Activated CD4-positive, alpha-beta T cell treated with anti-CD3 and anti-CD28 coated beads for 24 hours (primary cell): ENCODE data around the gene PLA2G5.

Experiments used
- DNase-seq, 2 donors: peaks; one replicate each; pipeline ENCODE4 v3.0.0-alpha.2; 2020; ENCODE audit warnings: low read depth in 2 of 2

PLA2G5 gene

DNA sequence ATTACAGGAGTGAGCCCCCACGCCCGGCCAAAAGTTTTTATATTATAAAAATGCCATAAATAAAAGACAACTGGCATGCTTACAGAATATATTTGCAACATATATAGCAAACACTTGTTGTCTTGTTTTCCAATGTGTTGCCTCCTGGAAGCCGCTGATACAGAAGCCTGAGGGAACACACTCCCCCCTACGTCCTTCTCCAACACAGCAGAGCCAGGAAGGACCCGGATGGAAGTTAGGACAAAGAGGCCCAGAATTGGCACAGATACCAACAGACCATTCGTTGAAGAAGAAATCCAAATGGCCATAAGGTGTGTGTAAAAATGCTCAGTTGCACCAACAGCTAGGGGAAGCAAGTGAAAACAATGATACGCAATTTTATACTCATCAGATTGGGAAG is 1.3 kb upstream of the PLA2G5 start:
- no peak for DNase-seq

DNA sequence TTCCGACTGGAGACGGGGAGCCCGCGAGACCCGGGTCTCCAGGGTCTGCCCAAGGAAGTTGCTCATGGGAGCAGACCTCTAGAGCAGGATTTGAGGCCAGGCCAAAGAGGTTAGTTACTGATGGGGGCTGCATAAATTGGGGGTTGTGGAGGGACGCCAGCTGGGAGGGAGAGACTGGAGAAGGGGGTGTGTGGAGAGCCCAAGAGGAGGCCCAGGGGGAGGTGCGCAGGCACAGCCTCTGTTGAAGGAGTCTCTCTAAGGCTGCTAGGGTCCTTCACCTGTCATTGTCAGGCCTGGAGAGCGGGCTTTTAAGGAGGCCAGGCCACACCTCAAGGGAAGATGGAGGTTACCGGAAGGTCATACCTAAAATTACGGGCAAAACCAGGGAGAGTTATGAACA is 363 bp downstream of the PLA2G5 start:
- DNase-seq: no peak

DNA sequence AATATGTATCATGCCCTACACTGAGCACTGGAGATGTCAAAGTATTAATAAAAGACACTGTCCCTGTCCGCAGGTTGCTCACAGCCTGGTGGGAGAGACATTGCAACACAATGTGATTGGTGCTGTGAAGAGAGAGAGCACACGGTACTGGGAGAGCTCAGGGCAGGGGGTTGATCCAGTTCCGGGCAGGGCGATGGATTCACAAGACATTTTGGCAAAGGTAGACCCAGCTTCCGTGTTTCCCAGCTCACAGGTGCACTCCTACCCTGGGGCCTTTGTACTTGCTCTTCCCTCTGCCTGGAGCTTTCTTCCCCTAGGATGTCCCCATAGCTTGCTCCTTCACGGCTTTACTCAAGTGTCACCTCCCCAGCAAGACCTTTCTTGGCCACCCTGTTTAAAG is 1.4 kb downstream of the PLA2G5 start:
- no peak for DNase-seq

DNA sequence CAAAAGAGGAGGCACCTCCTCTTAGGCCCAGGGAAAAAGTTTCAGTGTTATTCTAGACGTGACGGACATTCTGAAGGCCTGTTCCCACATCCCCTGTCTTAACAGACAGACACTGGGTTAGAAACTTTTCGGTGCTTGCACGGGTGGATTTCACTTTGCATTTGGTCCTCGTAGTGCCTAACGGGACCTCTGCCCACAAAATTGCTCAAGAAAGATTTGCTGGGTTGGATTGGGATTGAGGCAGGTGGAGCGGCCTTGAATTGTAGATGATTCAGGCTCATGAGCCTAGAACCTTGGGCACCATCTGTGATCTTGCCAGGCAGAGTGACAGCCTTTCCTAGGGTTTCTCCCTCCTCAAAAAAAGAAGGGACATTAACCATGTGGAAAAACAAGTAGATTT is 2.8 kb downstream of the PLA2G5 start:
- DNase-seq: no peak

DNA sequence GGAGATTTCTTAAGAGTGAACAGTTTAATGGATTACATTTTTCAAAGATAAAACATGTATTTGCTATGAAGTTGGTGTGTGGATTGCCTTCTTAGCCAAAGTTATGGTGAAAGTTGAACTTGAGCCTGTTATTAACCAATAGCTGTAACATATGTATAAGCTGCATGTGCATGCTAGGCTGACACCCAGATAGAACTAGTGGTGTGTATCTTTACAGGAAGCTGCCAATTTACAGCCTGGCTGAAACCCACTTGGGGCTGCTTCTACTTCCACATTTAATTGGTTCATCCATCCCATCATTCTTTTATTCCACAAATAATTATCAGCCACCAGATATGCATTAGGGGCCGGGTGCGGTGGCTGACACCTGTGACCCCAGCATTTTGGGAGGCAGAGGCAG is 3.3 kb downstream of the PLA2G5 start:
- no peak for DNase-seq

DNA sequence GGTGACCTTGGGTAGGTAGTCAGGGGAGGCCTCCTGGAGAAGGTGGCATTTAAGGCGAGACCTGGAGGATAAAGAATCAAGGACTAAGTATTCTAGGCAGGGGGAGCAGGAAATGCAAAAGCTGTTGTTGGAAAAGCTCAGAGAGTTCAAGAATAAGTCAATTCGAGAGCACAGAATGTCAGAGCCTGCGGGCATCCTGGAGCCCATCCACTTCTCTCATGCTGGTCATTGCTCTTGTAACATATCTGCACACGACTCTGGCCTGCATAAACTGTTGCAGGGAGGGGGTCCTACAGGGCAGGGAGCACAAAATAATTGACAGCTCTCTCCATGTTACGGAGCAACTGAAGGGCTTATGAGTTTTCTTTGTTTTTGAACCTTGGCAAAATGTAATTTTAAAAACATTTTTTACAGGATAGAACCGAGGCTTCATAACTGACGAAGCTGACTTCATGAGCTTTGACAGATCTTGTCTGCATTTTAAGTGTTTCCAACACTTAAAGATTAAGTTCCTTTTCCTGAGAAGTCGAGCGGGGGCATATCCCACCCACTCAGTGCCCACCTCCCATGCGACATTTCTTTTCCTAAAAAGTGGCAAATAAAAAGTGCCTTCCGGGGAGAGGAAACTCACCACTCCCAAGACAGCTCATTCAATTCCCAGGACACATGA is 4.2 kb downstream of the PLA2G5 start:
- DNase-seq: no peak

DNA sequence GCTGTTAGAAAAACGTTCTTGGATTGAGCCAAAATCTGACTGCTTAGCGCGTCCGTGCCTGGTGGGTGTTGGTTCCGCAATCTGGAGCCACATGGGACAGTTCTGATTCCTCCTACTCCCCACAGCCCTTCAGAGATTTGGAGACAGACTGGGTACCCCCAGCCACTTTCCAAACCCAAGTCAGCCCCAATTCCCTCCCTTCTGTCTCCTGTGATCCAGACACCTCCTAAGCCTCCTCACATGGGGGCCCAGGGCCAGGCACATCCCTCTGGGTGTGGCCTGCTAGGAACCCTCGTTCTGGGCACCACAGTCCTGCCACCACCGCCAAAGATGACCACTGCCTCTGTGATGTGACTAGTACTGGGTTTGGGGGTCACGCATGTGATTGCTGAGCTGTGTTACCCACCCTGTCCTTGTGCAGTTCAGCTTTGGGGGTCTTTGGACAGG is 4.8 kb downstream of the PLA2G5 start:
- no peak for DNase-seq

DNA sequence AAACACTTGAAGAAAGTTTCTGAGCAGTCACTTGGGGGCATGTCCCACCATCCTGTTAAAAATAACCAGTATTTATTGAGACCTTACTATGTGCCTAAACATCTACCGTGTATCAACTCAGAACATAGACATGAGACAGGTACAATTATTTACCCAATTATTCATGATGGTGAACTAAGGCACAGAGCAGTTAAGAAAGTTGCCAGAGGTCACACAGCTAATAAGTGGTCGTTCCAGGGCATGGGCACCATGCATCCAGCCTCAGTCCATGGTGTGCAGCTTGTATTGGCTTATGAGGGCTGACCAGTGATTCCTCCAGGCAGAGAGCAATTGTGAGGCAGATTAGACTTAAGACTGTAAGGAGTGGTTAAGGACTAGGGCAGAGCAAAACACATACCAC is 5.4 kb downstream of the PLA2G5 start:
- DNase-seq: no peak

DNA sequence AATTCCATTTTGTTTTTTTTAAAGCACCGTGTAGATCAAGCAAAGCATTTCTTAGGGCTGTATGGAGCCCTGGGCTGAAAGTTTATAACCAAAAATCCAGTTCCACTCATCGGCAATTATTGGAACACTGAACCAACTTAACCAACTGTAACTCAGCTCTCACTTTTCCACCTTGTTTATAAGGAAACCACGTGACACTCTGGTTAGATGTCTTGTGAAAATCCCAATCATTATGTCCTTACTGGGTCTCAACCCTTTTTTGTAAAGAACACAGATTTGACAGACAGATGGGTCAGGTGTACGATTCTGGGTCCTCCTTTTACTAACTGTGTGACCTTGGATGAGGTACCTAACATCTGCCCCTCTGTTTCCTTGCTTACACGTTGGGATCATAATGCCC is 6.2 kb downstream of the PLA2G5 start:
- no peak for DNase-seq

DNA sequence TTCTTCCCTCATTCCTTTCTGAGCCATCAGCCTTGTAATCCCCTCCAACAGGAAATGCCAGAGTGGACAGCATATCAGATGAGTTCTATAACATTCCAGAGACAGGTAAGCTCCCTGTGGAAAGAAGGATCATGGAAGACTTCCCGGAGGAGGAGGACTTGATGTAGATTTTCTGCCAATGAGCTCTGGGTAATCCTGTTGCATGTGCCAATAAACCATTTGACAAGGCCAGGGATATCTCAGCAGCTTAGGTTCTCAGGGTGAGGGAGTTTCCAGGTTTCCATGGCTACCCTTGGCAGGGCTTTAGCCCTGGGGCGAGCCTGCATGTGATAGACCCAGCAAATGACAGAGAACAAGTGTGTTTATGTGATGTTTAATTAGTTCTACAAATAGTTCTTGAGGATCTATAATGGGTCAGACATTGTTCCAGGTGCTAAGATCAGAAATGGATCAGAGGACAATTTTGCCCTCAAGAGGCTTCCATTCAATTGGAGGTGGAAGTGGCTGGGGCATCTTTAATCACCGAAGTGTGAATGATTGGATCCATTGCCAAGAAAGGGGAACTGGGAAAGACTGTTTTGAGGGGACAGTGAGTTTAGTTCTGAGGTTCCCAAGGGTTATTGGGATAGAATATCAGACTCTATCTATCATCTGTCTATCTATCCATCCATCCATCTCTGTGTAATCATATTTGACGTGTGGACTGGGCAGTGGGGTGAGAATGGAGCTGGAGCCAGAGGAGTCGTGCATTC is 6.9 kb downstream of the PLA2G5 start:
- no peak for DNase-seq

DNA sequence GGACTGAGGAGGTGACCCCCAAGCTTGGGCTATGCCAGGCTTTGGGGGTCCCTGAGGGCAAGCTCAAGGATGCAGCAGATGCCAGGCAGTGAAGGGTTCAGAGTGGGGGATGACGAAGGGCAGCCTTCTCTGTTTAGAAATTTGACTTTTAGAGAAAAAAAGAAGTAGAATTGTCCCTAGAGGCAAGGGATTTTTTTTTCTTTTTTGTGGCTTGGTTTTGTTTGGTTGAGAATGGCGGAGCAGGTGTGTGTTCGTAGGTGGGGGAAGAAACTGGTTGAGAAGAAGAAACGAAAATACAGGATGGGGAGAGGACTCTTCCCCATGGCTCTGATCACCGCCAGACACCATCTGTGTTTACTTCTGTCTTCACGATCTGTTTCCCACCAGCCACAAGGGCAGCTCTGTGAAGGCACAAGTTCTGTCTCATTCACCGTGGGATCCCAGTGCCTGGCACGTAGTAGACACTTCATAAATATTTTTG is 8.2 kb downstream of the PLA2G5 start:
- DNase-seq: no peak

DNA sequence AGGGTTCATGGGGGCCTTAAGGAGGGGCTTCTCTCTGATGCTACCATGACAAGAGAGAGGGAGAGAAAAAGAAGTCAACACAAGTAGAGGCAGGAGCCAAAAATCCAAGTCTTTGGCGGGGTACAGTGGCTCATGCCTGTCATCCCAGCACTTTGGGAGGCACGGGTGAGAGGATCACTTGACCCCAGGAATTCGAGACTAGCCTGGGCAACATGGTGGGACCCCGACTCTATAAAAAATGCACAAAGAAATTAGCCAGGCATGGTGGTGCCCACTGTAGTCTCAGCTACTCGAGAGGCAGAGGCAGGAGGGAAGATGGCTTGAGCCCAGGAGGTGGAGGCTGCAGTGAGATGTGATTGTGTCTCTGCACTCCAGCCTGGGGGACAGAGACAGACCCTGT is 8.7 kb downstream of the PLA2G5 start:
- DNase-seq: no peak

DNA sequence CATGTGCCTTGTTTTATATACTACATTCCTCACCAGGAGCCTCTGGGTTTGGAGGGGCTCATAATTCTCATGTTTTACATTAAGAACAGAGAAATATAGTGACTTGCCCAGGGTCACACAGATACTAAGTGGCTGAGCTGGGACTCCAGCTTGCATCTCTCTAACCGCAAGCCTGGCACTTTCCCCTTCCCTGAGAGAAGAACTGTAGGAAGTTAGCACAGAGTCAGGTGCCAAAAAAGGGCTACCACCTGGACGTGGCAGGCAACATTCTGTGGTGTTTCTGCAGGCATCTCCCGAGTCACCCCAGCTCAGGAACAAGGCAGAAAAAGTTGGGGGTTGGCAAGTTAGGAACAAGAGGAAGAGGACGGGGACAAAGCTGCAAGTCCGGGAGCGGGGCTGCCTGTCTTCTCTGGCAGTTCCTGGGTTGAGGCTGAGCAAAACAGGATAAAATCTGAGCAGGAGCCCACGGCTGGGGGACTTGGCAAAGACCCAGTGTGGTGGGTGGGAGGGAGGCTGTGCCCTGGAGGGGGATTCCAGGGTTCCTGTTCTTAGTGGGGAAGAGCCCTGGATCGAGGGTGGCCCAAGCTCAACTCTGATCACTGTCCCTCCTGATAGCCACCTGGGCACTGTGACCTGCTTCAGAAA is 9.8 kb downstream of the PLA2G5 start:
- DNase-seq: no peak

DNA sequence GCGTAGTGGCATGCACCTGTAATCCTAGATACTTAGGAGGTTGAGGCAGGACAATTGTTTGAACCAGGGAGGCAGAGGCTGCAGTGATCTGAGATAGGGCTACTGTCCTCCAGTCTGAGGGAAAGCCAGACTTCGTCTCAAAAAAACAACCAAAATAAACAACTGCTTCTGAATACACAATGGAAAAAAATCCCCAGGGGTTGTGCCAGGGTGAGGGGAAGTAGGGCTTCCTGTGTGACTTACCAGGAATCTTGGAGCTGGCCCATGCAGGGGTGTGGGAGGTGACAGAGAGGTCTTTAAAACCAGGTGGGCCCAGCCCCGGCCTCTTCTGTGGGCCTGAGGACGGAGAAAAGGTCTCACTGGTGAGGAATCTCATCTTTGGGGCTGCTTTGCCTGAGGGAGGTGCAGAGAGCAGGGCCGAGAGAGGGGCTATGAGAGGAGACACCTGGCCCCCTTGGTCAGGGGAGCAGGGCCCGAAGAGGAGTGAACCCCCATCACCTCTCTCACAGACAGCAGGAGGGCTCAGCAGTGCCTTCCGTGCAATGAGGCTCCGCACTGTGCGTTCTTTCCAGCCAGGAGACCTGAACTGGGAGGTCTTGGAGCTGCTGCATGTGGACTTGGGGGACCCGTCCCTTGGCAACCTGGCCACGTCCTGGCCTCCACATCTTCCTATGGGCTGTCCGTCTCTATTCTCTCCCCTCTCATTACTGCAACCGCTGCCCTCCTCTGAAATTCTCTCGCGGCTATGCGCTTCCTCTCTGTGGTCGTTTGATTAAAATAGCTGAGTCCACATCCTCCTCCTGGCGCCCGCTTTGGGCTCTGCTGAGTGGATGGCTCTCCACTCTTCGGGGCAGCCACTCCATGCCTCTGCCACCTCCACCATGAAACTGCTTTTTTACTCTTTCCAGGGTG is 10.7 kb downstream of the PLA2G5 start:
- no peak for DNase-seq

DNA sequence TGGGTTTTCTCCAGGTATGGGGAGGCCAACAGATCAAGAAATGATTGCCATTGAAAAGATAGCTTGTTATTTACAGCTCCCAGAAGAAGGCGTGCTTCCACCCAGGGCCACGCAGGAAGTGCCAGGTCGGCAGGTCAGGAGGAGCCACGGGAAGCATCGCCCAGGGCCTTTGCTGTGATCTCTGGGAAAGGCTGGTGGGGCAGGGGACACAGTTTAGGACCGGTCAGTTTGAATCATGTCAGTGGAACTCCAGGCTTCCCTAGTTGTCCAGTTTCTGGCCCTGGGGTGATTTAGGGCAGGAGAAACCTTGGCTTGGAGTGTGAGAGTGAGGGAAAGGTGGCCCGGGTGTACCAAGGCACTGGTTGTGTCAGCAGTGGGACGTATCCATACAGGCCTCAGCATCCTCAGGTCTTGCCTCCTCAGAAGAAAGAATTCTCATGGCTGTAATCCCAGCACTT is 11.4 kb downstream of the PLA2G5 start:
- no peak for DNase-seq

DNA sequence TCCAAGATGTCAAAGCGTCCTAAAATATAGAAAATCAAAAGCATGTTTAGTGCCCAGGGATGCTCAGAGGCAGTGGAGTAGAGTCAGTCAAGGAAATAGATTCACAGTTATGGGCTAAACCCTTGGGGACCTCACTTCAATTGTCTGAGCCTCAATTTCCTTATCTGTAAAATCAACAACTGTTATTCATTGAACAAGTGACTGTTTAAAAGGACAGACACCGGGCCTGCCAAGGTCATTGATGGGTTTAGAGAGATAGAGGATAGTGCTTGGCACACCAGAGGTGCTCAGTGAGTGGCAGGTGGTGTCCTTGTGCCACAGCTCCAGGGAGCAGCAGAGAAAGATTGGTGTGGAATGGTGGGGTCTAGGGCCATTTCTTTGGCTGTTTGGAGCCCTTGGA is 12.8 kb downstream of the PLA2G5 start:
- DNase-seq: no peak

DNA sequence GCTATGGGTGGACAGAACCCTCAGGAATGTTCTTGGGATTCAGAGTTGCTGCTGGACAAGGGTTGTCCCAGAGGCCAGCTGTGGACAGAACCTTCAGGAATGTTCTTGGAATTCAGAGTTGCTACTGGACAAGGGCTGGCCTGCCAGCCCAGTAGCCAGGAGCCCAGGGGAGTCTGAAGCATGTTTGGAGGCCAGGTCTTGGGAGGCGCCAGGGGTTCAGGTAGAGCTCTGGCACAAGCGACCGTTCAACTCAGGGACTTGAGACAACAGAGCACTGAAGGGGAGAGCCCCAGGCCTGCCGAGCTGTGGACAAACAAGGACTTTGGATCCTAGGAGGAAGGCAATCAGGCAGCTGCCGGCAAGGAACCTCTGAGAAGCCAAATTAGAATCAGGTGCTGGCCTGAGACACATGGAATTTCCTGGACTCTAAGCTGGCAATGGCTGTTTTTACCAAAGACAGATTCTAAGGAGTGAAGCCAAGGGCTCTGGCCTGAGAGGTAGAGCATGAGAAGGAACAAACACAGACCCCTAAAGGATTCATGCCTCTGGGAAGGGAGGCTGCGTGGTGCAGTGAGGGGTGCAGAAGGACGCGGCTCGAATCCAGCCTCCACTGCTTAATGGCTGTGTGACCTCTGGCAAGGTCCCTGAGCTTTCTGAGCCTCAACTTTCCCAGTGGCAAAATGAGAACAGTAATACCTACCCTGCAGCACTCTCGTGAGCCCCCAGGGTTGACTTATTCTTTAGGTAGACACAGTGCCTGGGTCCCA is 13.4 kb downstream of the PLA2G5 start:
- DNase-seq: no peak

DNA sequence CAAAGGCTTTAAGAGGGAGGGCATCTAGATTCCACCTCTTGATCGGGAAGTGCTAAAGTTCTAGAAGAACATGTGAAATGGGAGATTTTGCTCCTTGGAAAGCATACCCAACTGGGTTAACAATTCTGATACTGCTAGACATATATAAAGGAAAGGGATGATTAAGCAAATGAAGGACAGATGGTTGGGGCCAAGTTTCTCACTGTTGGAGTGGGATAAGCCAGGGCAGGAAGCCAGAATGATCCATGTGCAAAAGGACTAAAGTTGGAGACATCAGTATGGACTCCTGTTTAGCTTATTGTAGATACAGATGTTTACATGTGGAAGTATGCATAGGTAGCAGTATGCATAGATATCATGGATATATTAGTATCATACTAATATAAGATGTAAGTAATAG is 16.8 kb downstream of the PLA2G5 start:
- DNase-seq: no peak

DNA sequence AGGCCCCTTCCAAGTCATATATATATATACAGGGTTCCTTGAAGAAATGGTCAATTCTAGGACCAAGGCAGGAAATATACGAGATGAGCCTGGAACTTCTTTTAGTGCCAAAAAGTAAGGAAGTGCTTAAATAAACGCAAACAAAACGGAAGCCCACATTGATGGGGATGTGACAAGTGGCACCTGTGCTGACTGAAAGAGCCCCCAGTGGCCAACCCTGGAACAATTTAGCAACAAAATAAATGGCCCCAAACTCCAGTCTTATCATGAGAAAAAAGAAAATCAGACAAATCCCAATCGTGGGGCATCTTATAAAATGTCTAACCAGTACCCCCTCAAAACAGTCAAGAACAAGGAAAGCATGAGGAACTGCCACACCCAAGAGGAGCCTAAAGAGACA is 17.7 kb downstream of the PLA2G5 start:
- no peak for DNase-seq

DNA sequence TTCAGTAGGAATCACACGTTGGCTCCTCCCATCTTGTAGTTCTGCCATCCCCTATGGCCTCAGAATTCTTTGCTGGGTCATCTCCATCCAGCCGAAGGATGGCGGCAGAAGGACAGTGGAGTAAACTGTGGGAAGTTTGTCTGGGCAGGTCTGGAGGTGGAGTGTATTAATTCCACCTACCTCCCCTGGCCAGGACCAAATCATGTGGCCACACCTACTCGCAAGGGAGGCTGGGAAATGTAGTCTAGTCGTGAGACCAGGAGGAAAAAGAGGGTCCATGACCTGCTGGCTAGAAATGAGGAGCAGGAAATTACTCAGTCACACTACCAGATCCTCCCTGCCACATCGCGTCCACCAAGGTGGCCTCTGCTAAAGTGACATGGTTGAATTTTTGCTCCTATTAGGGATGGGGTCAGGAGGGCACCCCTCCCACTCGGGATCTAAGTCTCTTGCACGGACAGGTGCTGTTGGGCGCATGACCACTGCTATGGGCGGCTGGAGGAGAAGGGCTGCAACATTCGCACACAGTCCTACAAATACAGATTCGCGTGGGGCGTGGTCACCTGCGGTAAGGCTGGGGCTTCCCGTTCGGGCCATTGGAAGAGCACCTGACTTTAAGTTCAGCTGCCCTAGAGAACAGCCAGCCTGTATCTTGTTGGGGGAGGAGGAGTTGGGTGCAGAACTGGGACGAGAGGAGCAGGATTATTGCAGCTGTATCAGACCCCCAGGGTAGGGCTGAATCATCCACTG is 19.5 kb downstream of the PLA2G5 start:
- DNase-seq: no peak
